ENCODE data around the gene NCAN.

The NCAN gene

GRCh38 chr19:19211499-19212420 is at the start of gene NCAN:
Gene NCAN, plus strand, starts transcription at chr19:19211958. Its CDS starts 4,996 bp downstream, at chr19:19216954.
- TF ChIP-seq CTCF (conservative IDR thresholded peaks at IDR 0.05) = no peak

GRCh38 chr19:19162495-19162894 is 49.3 kb upstream of the NCAN start:
- no peak overlapping the region for H3K27ac ChIP-seq
- TF ChIP-seq CTCF (conservative IDR thresholded peaks at IDR 0.05) = no peak

More at GRCh38 chr19:19211499-19212420, at the start of gene NCAN:
- no peak within 1 kb of the TSS for H3K27ac ChIP-seq

GRCh38 chr19:19165396-19165795 is 46.4 kb upstream of the NCAN start:
- no peak overlapping the region for H3K27ac ChIP-seq
- TF ChIP-seq CTCF (conservative IDR thresholded peaks at IDR 0.05) = no peak

- TF ChIP-seq CTCF (conservative IDR thresholded peaks at IDR 0.05) = no peak
- H3K27ac ChIP-seq = no peak overlapping the region
Measured at GRCh38 chr19:19167612-19168011, 44.1 kb upstream of the NCAN start.

GRCh38 chr19:19169236-19170052 is 42.3 kb upstream of the NCAN start:
- H3K27ac ChIP-seq = no peak overlapping the region
- TF ChIP-seq CTCF (conservative IDR thresholded peaks at IDR 0.05) = no peak

- no peak for TF ChIP-seq CTCF (conservative IDR thresholded peaks at IDR 0.05)
- no peak within 1 kb of the TSS for H3K27ac ChIP-seq
Measured at GRCh38 chr19:19170053-19170872, 41.5 kb upstream of the NCAN start, which contains the start of gene MEF2B. Gene MEF2B, minus strand, starts transcription at chr19:19170263. Its CDS starts 19,528 bp downstream, at chr19:19150735.

All from VCaP (cell line).